Measurements from ENCODE around the gene MSL3B.
A peak's percentile ranks its signal among the peaks of the same experiment; 100 is the strongest.

MSL3B gene

DNA sequence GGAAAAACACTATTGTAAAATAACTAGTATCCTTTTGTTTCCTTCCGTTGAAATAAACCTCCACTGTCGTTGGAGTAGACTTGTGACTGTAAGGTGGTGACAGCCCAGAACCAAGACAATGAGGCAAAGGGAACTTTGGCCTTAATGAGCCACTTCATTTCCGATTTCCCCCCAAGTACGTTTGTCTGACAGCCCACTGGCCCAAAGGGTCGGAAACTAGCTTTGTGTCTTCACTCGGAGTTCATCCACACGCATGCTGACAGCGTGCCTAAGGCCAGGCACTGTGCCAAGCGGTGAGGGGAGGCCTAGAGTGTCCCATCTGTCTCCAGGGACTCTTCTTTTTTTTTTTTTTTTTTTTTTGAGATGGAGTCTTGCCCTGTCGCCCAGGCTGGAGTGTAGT, 34.8 kb downstream of the MSL3B start:
- no peak for DNase-seq

- peak; percentile 23 for DNase-seq
These were observed 35.3 kb downstream of the MSL3B start for GRCh38 chr2:233832869-233833311.

- no peak for DNase-seq
These were observed 35.8 kb downstream of the MSL3B start for GRCh38 chr2:233832414-233832813.

- no peak for DNase-seq
These were observed 36.3 kb downstream of the MSL3B start for GRCh38 chr2:233831861-233832260.

- DNase-seq, result no peak
These were observed 37.0 kb downstream of the MSL3B start for GRCh38 chr2:233831011-233831721.

DNA sequence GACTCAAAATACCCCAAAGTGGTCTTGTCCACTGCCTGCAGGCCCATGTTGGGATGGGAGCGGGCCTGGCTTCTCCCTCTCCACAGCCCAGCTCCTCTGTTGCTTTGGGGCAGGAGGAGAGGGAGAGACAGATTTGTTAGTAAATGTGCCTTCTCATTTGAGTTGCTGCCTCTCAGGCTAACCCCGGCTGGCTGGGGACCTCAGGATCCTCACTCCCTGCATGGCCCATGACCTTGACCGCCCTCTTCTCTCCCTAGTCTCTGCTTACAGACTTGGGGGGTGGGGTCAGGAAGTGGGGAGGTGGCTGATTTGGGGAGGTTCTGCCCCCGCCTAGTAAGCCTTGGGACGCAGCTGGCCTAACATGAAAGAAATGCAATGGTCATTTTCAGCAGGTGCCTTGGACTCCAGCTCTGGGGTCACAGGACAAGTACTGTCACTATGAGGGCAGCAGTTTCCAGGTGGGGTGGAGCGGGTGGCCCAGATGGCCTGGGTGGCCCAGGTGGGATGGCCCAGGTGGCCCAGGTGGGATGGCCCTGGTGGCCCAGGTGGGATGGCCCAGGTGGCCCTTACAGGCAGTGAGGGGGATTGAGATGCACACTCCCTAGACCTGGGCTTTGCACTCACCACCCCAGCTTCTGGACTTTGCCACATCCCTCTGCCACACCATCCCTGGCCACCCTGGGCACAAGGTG, 37.9 kb downstream of the MSL3B start:
- no peak for DNase-seq

GRCh38 chr2:233829193-233830110, 38.7 kb downstream of the MSL3B start:
- no peak for DNase-seq

DNA sequence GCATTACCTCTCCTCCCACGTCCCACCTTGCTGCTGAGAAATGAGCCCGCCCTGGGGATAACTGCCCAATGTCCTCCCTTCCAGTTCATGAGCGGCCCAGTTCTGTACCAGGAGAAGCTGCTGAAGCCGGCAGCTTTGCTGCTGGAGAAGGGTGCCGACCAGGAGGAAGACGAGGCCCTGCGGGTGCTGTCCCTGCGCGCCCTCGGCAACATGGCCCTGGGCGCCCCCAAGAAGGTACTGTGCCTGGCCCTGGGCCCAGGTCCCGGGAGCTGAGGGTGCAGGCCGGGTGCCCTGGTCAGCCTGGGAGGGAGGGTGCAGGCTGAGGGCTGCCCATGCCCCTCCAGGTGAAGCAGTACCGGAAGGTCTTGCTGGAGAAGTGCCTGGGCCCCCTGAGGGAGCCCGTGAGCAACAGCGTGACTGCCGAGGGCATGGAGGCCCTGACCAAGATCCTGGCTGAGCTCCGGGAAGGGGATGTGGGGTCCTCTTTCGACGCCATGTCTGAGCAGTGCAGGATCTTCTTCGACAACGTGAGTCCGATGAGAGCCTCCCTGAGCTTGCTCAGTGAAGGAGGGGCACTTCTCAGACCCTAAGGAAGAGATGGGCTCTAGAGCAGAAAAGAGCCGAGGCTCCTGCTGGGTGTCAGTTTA, 39.5 kb downstream of the MSL3B start:
- no peak for DNase-seq

DNA sequence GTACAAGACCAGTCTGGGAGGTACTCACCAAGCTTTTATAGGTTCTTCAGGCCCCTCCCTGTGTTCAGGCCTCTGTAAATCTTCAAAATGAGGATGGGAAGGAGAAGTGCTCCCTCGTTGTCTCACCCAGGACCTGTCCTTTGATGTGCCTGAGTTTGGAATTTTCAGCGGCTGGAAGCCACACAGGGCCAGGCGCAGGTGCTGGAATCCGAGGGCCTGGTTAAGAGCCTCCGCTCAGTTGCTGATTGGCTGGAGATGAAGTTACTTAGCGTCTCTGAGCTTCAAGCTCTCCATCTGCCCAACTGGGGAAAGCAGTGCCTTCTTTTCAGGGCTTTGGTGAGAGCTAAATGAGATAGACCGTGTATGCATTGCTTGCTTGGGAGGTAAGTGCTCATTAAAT, 43.8 kb downstream of the MSL3B start:
- DNase-seq, result no peak

- no peak for DNase-seq
These were observed 44.5 kb downstream of the MSL3B start for GRCh38 chr2:233823731-233824121.

DNA sequence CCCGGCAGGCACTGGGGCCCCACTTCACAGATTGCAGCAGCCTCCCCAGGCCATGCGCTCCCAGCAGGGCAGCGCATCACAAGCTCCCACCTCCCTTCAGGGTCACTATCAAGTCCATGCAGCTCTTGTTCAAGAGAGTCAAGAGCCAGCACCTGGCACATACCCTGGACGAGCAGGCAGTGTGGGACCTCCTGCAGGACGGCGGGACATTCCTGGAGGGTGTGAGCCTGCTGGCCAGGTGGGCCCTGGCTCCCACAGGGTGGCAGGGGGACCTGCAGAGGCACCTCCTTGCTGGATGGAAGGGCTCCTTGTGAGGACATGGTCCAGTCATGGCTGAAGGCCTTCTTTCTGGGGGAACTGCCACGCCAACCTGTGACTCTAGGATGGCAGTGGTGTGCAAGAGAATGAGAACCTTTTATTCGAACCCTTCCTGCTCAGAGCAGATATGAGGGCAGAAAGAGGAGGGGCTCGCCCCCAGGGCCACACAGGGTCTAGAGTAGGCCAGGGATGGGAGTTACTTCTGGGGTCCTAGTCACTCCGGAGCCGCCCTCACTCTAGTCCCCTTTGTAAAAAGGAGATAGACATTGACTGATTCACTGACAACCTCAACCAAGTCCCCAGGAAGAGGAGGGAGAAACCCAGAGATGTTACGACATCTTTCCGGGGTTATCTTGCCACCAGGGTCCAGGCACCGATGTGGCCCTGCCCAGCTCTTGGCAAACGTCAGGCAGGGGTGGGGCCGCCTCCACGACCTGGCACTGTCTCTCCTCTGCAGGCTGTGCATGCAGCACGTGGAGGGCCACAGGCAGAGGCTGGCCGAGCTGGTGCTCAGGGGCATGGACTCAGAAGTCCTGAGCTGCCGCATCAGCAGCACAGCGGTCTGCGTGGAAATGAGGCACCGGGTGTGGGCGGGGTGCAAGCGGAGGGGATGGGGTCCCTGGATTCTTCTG, 45.1 kb downstream of the MSL3B start:
- DNase-seq, result no peak

GRCh38 chr2:233822101-233822771, 46.0 kb downstream of the MSL3B start:
- no peak for DNase-seq

GRCh38 chr2:233821709-233822100, 46.5 kb downstream of the MSL3B start:
- no peak for DNase-seq

DNA sequence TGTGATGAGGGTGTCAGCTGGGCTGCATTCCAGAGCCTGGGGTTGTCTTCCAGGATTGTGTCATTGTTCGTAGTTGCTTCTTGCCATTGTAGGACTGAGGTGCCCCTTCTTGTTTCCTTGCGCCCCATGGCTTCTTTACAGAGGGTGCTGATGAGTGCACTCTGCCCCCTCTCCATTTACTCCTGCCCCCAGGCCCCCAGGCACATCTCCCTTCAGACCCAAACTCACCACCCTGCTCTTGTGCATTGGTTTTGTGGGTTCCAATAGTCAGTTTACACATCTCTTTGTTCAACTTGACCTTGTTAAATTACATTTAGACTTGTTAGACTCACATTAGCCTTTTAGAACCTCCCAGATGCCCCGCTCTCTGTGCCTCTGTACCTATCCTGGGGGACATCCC, 47.0 kb downstream of the MSL3B start:
- no peak for DNase-seq

GRCh38 chr2:233820774-233821105, 47.4 kb downstream of the MSL3B start:
- no peak for DNase-seq

DNA sequence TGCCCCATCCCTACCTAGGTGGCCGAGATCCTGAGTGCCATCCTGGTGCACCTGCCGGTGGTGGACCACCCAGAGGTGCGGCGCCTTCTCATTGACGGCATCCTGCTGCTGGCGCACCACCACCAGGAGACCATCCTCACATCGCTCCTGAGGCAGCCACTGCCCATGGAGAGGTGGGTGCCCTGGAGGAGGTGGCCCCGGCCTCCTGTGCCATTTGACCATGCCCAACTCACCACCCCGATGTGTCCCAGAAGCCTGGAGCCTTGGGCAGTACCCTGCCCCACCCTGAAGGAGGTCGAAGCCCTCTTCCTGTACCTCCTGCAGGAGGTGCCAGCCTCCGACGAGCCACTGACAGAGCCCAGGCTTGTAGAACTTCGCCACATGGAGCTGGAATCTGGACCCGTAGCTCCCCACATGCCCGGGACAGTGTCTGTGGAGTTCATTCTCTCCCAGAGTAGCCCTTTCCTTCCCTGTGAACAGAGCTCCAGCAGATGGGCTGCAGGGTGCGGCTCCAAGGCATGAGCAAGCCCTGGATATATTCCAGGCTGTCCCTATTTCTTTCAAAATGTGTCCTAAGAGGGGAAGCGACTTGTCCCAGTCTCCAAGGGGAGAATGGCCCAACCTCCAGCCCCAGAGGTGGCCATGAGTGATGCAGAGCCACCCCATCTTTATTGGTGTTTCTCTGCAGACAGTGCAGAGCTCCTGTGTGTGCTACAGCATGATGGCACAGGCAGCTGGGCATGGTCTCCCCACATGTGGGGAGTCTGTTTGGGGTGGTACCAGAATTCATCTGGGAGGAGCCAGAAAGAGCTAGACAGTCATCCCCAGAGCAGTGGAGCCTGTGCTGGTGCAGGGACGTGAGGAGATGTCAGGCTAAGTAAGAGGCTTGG, 48.1 kb downstream of the MSL3B start:
- DNase-seq, result no peak

DNA sequence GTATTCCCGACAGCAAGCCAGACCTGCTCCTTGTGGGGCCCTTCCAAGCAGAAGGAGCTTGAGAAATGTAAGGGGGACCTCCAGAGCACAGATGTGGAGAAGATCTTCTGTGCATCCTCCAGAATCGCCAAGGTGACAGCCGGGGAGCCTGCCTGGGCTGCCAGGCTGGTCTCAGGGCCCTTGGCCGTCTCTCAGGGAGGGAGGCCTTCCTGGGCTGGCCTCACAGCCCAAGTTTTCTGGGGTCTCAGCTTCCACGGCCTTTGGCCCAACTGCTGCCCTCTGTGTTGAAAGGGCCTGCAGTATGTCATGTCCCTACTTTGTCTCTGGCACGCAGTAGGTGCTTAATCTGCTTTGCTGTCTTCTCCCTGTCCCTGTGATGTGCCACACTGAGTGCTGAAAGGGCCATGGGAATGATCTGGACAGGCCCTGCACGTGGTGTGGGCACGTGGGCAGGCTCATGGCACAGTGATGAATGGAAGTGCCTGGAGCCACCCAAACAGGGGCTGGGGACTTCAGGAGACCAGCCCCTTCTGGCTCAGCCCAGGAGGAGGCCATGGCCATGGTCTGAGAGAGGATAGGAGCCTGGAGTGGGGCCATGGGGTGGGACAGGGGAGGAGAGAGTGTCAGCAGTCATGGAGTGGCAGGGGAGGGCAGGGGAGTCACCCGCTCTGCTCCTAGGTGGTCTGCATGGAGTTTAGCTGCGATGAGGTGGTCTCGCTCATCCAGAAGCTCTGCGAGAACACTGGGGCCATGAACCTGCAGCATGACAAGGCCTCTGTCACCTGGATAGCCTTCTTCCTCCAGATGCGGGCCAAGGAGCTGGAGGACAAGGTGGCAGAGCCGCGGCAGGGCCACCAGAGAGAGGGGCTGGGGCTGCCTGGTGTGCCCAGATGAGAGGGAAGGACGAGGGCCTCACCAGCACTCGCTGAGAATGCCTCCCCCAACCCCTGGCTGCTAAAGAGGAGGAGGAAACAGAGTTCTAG, 49.3 kb downstream of the MSL3B start:
- no peak for DNase-seq

GRCh38 chr2:233817995-233818638, 50.1 kb downstream of the MSL3B start:
- DNase-seq, result no peak

Measured in renal pelvis (tissue), 1 donor.